NT2/D1 (cell line): ENCODE results near the gene RAB31.

Experiments
- YY1 ChIP-seq: IDR thresholded peaks from 2 replicates; pipeline ENCODE4 v1.6.1; 2011; ENCODE audit not compliant: insufficient read length, insufficient read depth
- ZNF274 ChIP-seq: IDR thresholded peaks from 2 replicates; pipeline ENCODE4 v1.6.1; 2011; ENCODE audit warnings: mild to moderate bottlenecking, low read depth, low read length

DNA sequence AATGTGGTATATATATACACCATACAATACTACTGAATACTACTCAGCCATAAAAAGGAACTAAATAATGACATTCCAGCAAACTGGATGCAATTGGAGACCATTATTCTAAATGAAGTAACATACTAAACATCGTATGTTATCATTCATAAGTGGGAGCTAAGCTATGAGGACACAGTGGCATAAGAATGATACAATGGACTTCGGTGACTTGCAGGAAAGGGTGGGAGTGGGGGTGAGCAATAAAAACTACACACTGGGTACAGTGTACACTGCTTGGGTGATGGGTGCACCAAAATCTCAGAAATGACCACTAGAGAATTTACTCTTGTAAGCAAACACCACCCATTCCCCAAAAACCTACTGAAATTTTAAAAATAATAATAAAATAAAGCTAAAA, 87.9 kb downstream of the RAB31 start:
- TF ChIP-seq ZNF274 (no peak), YY1 (no peak)
